Fibroblast of the aortic adventitia (primary cell): ENCODE results near the gene PRDM2. TPM values are rescaled to one million over a fixed set of nuclear protein-coding genes. Genes with fewer than 3 reads are reported as not detected.

ENCODE experiments used
- DNase-seq: peaks from one replicate; pipeline ENCODE4 v3.0.0-alpha.2; 2010; ENCODE audit warnings: low read depth
- H3K4me3 ChIP-seq: 2 replicates; pipeline ENCODE4 v1.5.1; 2011; ENCODE audit warnings: low read depth, mild to moderate bottlenecking, control low read depth, low read length, moderate library complexity
- CTCF ChIP-seq: IDR thresholded peaks from 2 replicates; pipeline ENCODE4 v1.5.1; 2011; ENCODE audit warnings: mild to moderate bottlenecking, low read length, control low read depth, inconsistent platforms; ENCODE audit not compliant: insufficient read depth
- total RNA-seq: library from RNA; depleted of rRNA; stranded (reverse); fragments of >200 nt; gene quantifications from 2 replicates; pipeline ENCODE4 v1.2.3, GENCODE V29; 2012; ENCODE audit warnings: low replicate concordance

Gene PRDM2
- total RNA-seq, 1 donor, result 16.0 TPM

- no peak for TF ChIP-seq CTCF
- no peak for DNase-seq
- no peak overlapping the region for H3K4me3 ChIP-seq
Observed at GRCh38 chr1:13830616-13831280, 130.8 kb downstream of the PRDM2 start.

GRCh38 chr1:13832100-13832499 is 132.1 kb downstream of the PRDM2 start:
- no peak for DNase-seq
- no peak for TF ChIP-seq CTCF
- no peak overlapping the region for H3K4me3 ChIP-seq

GRCh38 chr1:13832536-13832935 is 132.5 kb downstream of the PRDM2 start:
- TF ChIP-seq CTCF, result no peak
- no peak for DNase-seq

GRCh38 chr1:13836136-13836535 is 136.1 kb downstream of the PRDM2 start:
- no peak for DNase-seq
- no peak for TF ChIP-seq CTCF
- no peak overlapping the region for H3K4me3 ChIP-seq

More at GRCh38 chr1:13832536-13832935, 132.5 kb downstream of the PRDM2 start:
- no peak overlapping the region for H3K4me3 ChIP-seq

GRCh38 chr1:13836631-13837030 is 136.6 kb downstream of the PRDM2 start:
- H3K4me3 ChIP-seq, result no peak overlapping the region
- DNase-seq, result no peak
- TF ChIP-seq CTCF, result no peak

GRCh38 chr1:13838236-13838635 is 138.2 kb downstream of the PRDM2 start:
- DNase-seq, result no peak
- no peak for TF ChIP-seq CTCF
- H3K4me3 ChIP-seq, result no peak overlapping the region

- H3K4me3 ChIP-seq, result no peak overlapping the region
- TF ChIP-seq CTCF, result no peak
- DNase-seq, result no peak
Observed at GRCh38 chr1:13842497-13842896, 142.5 kb downstream of the PRDM2 start.
